Measurements from ENCODE around the gene DNAH2.

DNA sequence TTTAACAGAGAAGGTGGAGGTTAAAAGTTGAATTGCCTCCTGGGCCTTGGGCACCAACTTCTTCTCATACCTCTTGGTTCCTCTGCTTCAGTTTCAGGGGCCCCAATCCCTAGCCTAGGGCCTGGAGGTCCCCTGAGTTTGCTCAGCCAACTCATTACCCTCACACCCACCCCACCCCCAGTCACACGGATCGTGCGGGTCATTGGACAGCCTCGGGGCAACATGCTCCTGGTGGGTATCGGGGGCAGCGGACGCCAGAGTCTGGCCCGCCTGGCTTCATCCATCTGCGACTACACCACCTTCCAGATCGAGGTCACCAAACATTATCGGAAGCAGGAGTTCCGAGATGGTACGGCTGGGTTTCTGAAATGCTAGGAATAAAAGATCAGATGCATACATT, 80.4 kb downstream of the DNAH2 start:
- TF ChIP-seq CTCF (IDR thresholded peaks at IDR 0.05) (no peak), POLR2A (IDR thresholded peaks at IDR 0.05) (no peak)

Data from testis (tissue), 2 donors.